ENCODE data around the gene IL36RN.

IL36RN gene

DNA sequence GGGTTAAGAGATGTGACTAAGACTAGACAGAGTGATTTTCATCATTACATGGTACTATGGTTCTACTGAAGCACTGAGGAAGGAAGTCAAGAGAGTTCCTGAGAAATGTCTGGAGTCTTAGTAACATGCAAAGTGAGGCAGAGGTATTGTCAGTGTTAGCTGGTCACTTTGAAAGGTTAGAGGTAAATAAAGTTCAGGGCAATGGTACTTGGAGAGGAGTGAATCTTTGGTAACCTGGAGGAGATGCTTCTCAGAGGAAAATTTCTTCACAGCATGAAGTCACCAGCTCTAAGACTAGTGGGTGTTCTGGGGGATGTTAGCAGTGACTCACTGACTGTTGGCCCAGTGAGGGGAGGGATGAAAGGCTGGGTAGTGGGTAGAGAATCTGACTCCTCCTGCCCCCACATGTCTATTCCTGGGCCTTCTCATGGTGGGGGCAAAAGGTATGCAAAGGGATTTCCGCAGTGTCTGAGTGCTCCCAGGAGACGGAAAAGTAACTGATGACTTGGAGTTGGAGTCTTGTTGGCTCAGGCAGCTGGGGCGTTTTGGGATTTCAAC, 45.1 kb downstream of the IL36RN start:
- DNase-seq: no peak

DNA sequence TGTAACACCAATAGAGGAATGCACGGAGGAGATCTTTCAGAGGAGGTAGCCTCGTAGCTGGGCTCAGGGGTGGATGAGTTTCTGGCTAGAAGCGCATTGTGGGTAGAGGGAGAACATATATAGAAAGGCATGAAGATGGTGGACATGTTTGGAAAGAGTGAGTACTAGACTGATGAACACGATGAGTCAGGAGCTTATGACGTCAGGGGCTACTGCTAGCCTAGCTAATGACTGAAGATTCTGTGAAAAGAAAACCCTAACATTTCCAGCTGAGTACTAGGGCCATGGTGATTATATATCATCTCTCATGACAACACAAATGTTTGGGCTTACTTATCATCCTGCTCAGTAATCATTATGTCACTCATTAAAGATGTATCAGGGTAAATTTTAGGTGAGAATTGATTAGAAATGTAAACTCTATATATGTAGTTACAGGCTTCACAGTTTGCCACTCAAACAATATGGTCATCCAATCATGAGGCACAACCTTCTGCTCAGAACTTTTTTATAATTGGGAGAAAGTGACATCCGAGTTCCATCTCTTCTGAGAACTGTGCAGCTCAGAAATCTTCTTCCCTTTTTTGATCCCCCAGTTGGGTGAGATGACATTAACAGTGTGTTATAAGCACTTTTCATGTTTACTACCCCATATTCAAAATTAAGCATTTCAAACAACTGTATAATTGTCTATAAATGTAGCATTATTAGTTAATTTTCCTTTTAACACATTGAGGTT, 46.2 kb downstream of the IL36RN start:
- DNase-seq: no peak

DNA sequence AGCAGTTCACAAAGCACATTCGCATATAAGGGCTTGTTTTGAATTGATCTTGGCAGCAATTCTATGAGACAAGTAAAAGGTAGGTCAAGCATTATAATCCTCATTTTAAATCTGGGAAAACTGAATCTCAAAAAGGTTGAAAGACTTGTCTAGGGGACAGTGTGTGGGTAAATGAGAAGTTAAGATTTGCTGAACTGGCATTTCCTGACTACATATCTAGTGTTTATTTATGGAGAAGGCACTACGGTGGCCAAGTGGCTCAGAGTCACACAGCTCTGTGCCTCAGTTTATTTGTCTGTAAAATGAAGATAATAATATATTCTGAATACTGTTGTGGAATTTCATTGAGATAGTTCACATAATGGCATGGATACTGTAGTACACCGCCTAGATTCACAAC, 52.1 kb downstream of the IL36RN start:
- DNase-seq: no peak

DNA sequence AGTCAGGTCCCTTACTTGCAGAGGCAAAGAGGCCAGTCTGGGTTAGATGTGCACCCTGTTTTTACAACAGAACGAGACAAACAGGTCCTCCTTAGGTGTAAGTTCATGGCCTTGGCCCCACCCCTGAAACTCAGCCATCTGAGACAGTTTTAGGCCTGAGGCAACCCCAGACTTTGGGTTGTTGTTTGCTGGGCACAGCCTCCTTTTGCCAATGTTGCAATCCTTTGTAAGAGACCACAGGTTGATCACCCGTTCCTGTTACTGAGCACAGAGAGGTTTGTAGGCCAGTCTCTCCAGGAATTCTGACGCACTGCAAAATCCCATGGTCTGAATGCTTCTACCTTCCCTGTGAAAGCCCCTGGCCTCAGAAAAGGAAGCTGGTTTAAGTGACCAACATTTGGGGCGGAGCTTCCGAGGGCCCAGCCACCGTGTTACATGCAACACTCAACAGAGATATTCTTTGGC, 52.9 kb downstream of the IL36RN start:
- no peak for DNase-seq

DNA sequence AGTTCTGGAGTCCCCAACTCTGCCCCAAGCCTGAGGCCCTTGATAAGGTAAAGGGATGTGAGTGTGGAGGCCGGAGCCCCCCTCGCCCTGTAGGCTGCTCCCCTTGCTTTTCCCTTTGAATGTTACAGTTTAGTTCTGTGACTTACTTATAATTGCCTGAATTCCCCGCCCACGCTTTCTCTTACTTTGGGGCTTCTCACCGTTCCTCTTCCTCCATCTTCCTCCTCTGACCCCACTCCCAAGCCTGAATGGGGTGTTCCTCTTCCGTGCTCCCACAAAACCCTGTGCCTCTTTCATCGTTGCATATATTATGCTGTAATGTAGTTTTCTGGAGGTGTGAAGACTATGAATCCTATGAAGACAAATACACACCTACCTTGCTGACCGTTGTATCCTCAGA, 53.4 kb downstream of the IL36RN start:
- no peak for DNase-seq

DNA sequence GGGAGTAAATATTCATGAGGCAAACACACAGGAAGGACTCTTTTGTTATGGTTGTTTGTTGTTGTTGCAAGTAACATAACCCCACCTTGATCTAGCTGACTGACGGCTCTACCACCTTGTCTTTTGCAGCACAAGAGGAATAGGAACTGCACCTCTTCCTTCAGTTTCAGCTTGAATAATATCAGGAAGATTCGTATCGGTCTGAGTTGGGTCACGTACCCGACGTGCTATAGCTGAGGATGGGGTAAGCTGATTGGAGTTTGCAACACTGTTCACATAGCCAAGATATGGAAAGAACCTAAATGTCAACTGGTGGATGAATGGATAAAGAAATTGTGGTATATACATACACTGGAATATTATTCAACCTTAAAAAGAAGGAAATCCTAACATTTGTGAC, 53.9 kb downstream of the IL36RN start:
- DNase-seq: no peak

DNA sequence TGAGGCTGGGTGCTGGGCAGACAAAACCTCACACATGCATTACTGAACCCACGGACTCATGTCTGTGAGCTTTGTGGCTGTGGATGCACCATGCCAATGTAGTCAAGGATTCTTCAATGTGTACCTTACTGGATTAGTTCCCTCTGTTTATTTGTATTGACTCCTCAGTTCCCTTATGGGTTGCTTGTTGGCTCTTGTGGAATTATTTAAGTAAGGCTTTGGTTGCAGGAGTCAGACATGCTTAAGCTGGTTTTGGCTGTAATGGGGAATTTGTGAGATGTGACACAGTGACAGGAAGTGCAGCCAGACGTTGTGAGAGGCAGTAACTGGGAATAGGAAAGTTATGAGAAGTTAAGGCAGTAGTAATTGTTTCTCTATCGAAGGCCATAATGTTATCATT, 54.8 kb downstream of the IL36RN start:
- no peak for DNase-seq
